Measurements from ENCODE around the gene WASF3. TPM values are rescaled to one million over a fixed set of nuclear protein-coding genes. Genes with fewer than 3 reads are reported as not detected.

Gene WASF3
- total RNA-seq, 2 experiments from 2014 or later, result not detected

GRCh38 chr13:26727633-26728032 is 170.2 kb downstream of the WASF3 start:
- H3K27me3 Mint-ChIP-seq, result peaks cover 7% of the 10 kb centered on the region
- POLR2A ChIA-PET, result no interaction called here
- CTCF ChIA-PET, result no interaction called here
- H3K36me3 Mint-ChIP-seq (ENCODE audit: low read depth), result no peaks in the 10 kb centered on the region
- H3K9me3 Mint-ChIP-seq, result no peaks in the 10 kb centered on the region
- no peaks in the 10 kb centered on the region for H3K4me1 Mint-ChIP-seq
- DNase-seq, result no peak
- no peak overlapping the region for H3K4me3 Mint-ChIP-seq
- H3K27ac Mint-ChIP-seq, result no peak overlapping the region

GRCh38 chr13:26735677-26736076 is 178.2 kb downstream of the WASF3 start:
- Mint-ChIP-seq H3K4me1 (no peaks in the 10 kb centered on the region), H3K27me3 (peaks cover 7% of the 10 kb centered on the region), H3K36me3 (ENCODE audit: low read depth) (no peaks in the 10 kb centered on the region), H3K4me3 (no peak overlapping the region), H3K9me3 (peaks cover 11% of the 10 kb centered on the region), H3K27ac (no peak overlapping the region)
- DNase-seq, result no peak
- ChIA-PET CTCF (no interaction called here), POLR2A (no interaction called here)

Other genes with a start within 250 kb of the WASF3 start
- gene GPR12, start 203.1 kb downstream of the WASF3 start, total RNA-seq, result not detected